HG03575 (cell line): ENCODE data around the gene TUBD1.
"Not testable (repeated sequence)": the region's sequence is repeated elsewhere in the genome, so short reads cannot be mapped to it uniquely, and the experiment has no call there.

Experiments
- ATAC-seq: cut with Tn5 transposase; IDR thresholded peaks from one replicate; pipeline ENCODE4 v1.9.1; 2021; ENCODE audit not compliant: unreplicated experiment, insufficient number of reproducible peaks, low FRiP score; ENCODE audit errors: extremely low read depth

The TUBD1 gene

GRCh38 chr17:59848778-59849177, 44.0 kb downstream of the TUBD1 start:
- ATAC-seq = no peak

DNA sequence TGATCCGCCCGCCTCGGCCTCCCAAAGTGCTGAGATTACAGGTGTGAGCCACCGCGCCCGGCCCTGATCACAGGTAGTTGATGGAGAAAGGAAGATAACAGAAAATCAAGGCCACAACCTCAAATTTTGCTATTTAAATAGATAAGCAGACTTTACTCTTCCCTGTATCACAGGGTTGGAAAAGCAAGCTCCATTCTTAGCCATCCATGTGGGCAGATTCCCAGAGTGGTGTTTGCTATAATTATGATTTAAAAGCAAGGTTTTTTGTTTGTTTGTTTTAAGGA, 44.4 kb downstream of the TUBD1 start:
- ATAC-seq = no peak

- no peak for ATAC-seq
Observed at GRCh38 chr17:59846394-59847165, 46.2 kb downstream of the TUBD1 start.

DNA sequence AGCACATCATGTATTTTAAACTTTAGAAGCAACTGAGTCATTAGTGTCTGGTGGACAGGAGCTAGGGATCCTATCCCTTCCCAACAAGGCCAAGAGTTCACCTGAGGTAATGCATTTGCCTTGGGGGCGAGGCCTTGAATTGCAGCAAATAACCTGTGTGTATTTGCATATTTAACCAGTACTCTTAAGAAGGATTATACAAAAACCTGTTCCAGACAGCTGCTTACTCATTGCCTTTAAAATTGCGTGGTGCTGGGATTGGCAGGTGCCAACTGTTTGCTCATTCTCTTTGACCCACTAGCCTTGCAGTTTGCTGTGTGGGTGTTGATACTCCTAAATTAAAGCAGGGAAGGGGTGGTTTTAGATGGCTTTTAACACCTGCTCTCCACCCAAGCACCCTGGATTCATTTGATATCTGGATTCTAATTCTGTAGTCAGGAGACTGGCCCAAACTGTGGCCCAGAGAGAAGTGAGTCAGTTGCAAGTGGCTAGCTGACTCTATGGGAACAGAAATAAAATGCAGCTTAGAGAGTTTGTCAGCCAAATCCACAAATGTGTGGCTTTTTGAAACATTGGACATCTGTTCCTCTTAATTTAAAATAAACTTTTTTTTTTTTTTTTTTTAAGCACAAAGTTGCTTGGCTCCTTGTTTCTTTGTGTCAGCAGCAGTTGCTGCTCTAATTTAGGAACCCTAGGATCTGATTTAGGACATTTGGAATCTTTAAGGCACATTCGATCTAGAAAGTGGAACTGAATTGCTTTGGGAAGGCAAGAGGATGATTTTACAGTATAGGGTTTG, 46.9 kb downstream of the TUBD1 start:
- ATAC-seq = no peak

DNA sequence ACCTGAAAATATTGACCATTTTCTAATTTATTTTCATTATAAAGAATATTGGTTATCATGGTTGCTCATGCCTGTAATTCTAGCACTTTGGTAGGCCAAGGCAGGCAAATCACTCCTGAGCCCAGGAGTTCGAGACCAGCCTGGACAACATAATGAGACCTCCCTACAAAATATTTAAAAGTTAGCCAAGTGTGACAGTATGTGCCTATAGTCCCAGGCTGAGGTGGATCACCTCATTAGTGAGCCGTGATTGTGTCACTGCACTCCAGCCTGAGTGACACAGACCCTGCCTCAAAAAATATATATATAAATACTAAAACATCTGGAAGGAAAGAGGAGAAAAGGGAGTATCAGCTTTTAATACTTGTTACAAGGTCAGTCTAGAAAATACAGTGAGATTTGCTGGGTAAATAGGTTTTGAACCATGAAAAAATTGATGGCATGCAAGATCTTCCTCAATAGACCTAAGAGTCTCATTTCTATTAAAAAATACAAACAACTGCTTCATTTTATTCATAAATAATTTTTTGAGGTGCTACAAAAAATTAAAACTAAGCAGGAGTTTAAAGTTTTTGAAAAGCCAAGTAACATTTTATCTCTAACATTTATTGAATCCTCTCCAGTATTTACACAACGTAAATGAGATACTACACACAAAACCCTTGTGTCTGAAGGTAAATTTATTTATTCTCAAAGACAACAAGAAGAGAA, 47.7 kb downstream of the TUBD1 start:
- ATAC-seq = no peak

GRCh38 chr17:59842901-59843652, 49.7 kb downstream of the TUBD1 start:
- no peak for ATAC-seq

GRCh38 chr17:59841882-59842263, 50.9 kb downstream of the TUBD1 start:
- not testable (repeated sequence) for ATAC-seq

DNA sequence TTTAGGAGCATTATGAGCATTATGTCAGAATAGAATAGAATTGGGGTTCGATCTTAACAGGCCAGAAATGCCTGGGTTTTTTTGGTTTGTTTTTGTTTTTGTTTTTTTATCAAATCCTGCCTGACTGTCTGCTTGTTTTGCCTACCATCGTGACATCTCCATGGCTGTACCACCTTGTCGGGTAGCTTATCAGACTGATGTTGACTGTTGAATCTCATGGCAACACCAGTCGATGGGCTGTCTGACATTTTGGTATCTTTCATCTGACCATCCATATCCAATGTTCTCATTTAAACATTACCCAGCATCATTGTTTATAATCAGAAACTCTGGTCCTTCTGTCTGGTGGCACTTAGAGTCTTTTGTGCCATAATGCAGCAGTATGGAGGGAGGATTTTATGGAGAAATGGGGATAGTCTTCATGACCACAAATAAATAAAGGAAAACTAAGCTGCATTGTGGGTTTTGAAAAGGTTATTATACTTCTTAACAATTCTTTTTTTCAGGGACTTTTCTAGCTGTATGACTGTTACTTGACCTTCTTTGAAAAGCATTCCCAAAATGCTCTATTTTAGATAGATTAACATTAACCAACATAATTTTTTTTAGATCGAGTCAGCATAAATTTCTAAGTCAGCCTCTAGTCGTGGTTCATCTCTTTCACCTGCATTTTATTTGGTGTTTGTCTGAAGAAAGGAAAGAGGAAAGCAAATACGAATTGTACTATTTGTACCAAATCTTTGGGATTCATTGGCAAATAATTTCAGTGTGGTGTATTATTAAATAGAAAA, 51.5 kb downstream of the TUBD1 start:
- ATAC-seq = not testable (repeated sequence)

GRCh38 chr17:59840329-59841090, 52.2 kb downstream of the TUBD1 start:
- ATAC-seq = no peak

DNA sequence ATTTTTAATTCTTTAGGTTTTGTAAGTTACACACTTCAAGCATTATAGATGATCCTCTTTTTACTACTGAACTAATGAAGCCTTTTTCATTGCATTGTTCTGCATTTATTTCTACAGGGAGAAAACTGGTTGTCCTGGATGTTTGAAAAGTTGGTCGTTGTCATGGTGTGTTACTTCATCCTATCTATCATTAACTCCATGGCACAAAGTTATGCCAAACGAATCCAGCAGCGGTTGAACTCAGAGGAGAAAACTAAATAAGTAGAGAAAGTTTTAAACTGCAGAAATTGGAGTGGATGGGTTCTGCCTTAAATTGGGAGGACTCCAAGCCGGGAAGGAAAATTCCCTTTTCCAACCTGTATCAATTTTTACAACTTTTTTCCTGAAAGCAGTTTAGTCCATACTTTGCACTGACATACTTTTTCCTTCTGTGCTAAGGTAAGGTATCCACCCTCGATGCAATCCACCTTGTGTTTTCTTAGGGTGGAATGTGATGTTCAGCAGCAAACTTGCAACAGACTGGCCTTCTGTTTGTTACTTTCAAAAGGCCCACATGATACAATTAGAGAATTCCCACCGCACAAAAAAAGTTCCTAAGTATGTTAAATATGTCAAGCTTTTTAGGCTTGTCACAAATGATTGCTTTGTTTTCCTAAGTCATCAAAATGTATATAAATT, 53.0 kb downstream of the TUBD1 start:
- ATAC-seq = no peak

- no peak for ATAC-seq
Observed at GRCh38 chr17:59838052-59838916, 54.5 kb downstream of the TUBD1 start.

DNA sequence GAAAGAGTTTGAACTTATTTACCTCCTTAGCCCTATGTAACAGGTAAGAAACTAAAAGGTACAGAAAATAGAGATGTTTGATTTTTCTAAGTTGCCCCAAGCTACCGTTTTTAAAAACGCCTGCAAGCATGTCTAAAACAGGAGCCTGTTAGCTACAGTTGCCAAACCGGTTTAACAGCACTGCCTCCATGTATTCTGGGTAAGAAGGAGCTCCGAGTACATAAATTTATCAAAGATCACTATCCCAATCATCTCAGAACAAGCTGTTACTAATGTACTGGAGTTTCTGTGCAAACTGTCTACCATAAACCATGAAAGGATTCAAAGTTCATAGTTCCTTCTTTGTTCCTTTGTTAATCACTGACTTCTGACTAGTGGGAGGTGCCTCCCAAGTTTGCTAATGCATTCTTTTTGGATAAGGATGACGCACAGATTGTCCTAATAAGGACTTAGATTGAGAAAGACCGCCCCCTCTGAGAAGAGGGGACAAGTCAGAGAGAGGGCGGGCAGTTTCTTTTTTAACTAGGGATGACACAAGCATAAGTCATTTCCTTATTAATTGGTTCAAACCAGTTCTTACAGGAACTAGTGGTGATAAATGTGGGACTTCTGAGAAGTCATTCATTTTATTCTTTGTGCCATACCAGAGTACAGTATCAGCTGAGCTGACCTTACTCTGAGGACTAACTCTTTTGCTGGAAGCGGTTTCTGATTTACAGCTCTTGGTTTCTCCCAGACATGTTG, 55.3 kb downstream of the TUBD1 start:
- ATAC-seq = peak; percentile 53

- ATAC-seq = no peak
Observed at GRCh38 chr17:59832883-59833379, 59.8 kb downstream of the TUBD1 start.

GRCh38 chr17:59830846-59831486, 61.8 kb downstream of the TUBD1 start:
- ATAC-seq = no peak

GRCh38 chr17:59830007-59830630, 62.6 kb downstream of the TUBD1 start:
- no peak for ATAC-seq
